HEK293 (cell line): ENCODE results near the gene CSK.

ENCODE experiments used
- CTCF ChIA-PET: fragments of 350-600 bp; formaldehyde crosslinking; extraction: SDS; loops from one replicate; lab custom pipeline; 2021; ENCODE audit warnings: antibody characterized with exemption; lab: Yijun Ruan, JAX
- POLR2A ChIA-PET: fragments of 300-600 bp; formaldehyde crosslinking; extraction: SDS; loops from one replicate; lab custom pipeline; 2020; ENCODE audit warnings: antibody characterized with exemption, inconsistent platforms; lab: Yijun Ruan, JAX
- H3K27ac ChIP-seq: fragments of 200-500 bp; sonication (Bioruptor generic); 2 replicates; pipeline ENCODE4 v1.5.1; 2014; ENCODE audit warnings: low read depth, low read length, control low read depth, inconsistent platforms; ENCODE audit errors: extremely low read depth
- H3K36me3 ChIP-seq, 2 experiments: fragments of 200-500 bp in 1 of 2; sonication (Bioruptor generic) in 1 of 2; 1 replicate in 1 of 2; 2 replicates in 1 of 2; pipeline ENCODE4 v1.5.1; 2014 to 2017; ENCODE audit warnings: inconsistent platforms in 2 of 2, low read length in 2 of 2; ENCODE audit not compliant: control insufficient read depth in 2 of 2, insufficient read depth in 1 of 2
- H3K4me1 ChIP-seq: fragments of 200-500 bp; sonication (Bioruptor generic); 2 replicates; pipeline ENCODE4 v1.5.1; 2014; ENCODE audit warnings: mild to moderate bottlenecking, low read length, inconsistent platforms; ENCODE audit not compliant: control insufficient read depth, insufficient read depth
- H3K4me3 ChIP-seq: 2 replicates; pipeline ENCODE4 v1.5.1; 2011; ENCODE audit warnings: low read depth, mild to moderate bottlenecking, control low read depth, low read length, moderate library complexity
- H3K9me3 ChIP-seq: fragments of 200-500 bp; sonication (Bioruptor generic); 2 replicates; pipeline ENCODE4 v1.5.1; 2014; ENCODE audit warnings: low read depth, low read length, inconsistent platforms; ENCODE audit not compliant: control insufficient read depth, insufficient read depth
- KLF17 ChIP-seq: fragments of 450-650 bp; formaldehyde crosslinking; IDR thresholded peaks from 2 replicates; pipeline ENCODE4 v1.5.1; 2016; ENCODE audit warnings: missing biosample characterization, missing genetic modification characterization
- WT1 ChIP-seq: fragments of 450-650 bp; formaldehyde crosslinking; IDR thresholded peaks from 2 replicates; pipeline ENCODE4 v1.5.1; 2016; ENCODE audit warnings: missing biosample characterization, missing genetic modification characterization
- ZBTB1 ChIP-seq: fragments of 450-650 bp; formaldehyde crosslinking; IDR thresholded peaks from 2 replicates; pipeline ENCODE4 v1.5.1; 2016; ENCODE audit warnings: missing biosample characterization, missing genetic modification characterization
- ZEB2 ChIP-seq: fragments of 450-650 bp; formaldehyde crosslinking; IDR thresholded peaks from 2 replicates; pipeline ENCODE4 v1.5.1; 2016; ENCODE audit warnings: missing biosample characterization, missing genetic modification characterization
- ZFHX2 ChIP-seq: fragments of 450-650 bp; formaldehyde crosslinking; conservative IDR thresholded peaks from 2 replicates; pipeline ENCODE4 v1.5.1; 2016; ENCODE audit warnings: missing biosample characterization, missing genetic modification characterization
- ZNF155 ChIP-seq: fragments of 450-650 bp; formaldehyde crosslinking; IDR thresholded peaks from 2 replicates; pipeline ENCODE4 v1.5.1; 2016; ENCODE audit warnings: missing biosample characterization, missing genetic modification characterization
- ZNF23 ChIP-seq: fragments of 450-650 bp; formaldehyde crosslinking; IDR thresholded peaks from 2 replicates; pipeline ENCODE4 v1.5.1; 2016; ENCODE audit warnings: missing biosample characterization, missing genetic modification characterization, borderline replicate concordance
- ZNF48 ChIP-seq: fragments of 450-650 bp; formaldehyde crosslinking; IDR thresholded peaks from 2 replicates; pipeline ENCODE4 v1.5.1; 2016; ENCODE audit warnings: missing biosample characterization, missing genetic modification characterization
- ZNF488 ChIP-seq: fragments of 450-650 bp; formaldehyde crosslinking; IDR thresholded peaks from 2 replicates; pipeline ENCODE4 v1.5.1; 2016; ENCODE audit warnings: missing biosample characterization, missing genetic modification characterization
- ZNF514 ChIP-seq: fragments of 450-650 bp; formaldehyde crosslinking; IDR thresholded peaks from 2 replicates; pipeline ENCODE4 v1.5.1; 2016; ENCODE audit warnings: missing biosample characterization, missing genetic modification characterization
- ZNF530 ChIP-seq: fragments of 450-650 bp; formaldehyde crosslinking; IDR thresholded peaks from 2 replicates; pipeline ENCODE4 v1.5.1; 2016; ENCODE audit warnings: low read depth, missing biosample characterization, missing genetic modification characterization
- ZNF596 ChIP-seq: fragments of 450-650 bp; IDR thresholded peaks from 2 replicates; pipeline ENCODE4 v1.5.0; 2018; ENCODE audit warnings: missing biosample characterization, mild to moderate bottlenecking, missing genetic modification characterization, moderate library complexity
- ZNF654 ChIP-seq: fragments of 450-650 bp; formaldehyde crosslinking; IDR thresholded peaks from 2 replicates; pipeline ENCODE4 v1.5.1; 2016; ENCODE audit warnings: low read depth, missing biosample characterization, missing genetic modification characterization
- ZNF664 ChIP-seq: fragments of 450-650 bp; formaldehyde crosslinking; IDR thresholded peaks from 2 replicates; pipeline ENCODE4 v1.5.1; 2016; ENCODE audit warnings: missing biosample characterization, missing genetic modification characterization
- ZNF76 ChIP-seq: fragments of 450-650 bp; formaldehyde crosslinking; IDR thresholded peaks from 2 replicates; pipeline ENCODE4; 2016; ENCODE audit warnings: low read depth, missing biosample characterization, missing genetic modification characterization, borderline replicate concordance
- ZSCAN23 ChIP-seq: fragments of 450-650 bp; formaldehyde crosslinking; IDR thresholded peaks from 2 replicates; pipeline ENCODE4 v1.5.1; 2016; ENCODE audit warnings: missing biosample characterization, missing genetic modification characterization
- TF ChIP-seq, protein P1 (sequence below): fragments of 450-650 bp; formaldehyde crosslinking; IDR thresholded peaks from 2 replicates; pipeline ENCODE4 v1.5.1; 2016; ENCODE audit warnings: missing biosample characterization, missing genetic modification characterization
- TF ChIP-seq, protein P2 (sequence below): IDR thresholded peaks from 2 replicates; pipeline ENCODE4 v1.6.1; 2011; ENCODE audit warnings: mild to moderate bottlenecking, low read depth, low read length, borderline replicate concordance
- TF ChIP-seq, protein P3 (sequence below): fragments of 450-650 bp; formaldehyde crosslinking; IDR thresholded peaks from 2 replicates; pipeline ENCODE4 v1.5.0; 2017; ENCODE audit warnings: missing biosample characterization, missing genetic modification characterization, borderline replicate concordance
- TF ChIP-seq, protein P4 (sequence below): fragments of 450-650 bp; formaldehyde crosslinking; conservative IDR thresholded peaks from 2 replicates; pipeline ENCODE4 v1.5.1; 2016; ENCODE audit warnings: low read depth, missing biosample characterization, missing genetic modification characterization

Gene CSK

GRCh38 chr15:74826364-74826819 lies 44.5 kb downstream of the CSK start, which contains the start of gene CPLX3:
Gene CPLX3, plus strand, starts transcription at chr15:74826627. Its CDS starts 77 bp downstream, at chr15:74826704.
- H3K4me1 ChIP-seq, result 0 out of 2 replicates have a peak, but pooled peaks cover 2% of the 10 kb centered on the region
- H3K4me3 ChIP-seq, result no peak within 1 kb of the TSS
- ChIA-PET CTCF (interaction anchor here (0.6 to 8.3 kb wide), 6 partner anchors 9 to 205 kb away, joined by 3 to 63 read pairs (median 4); partner anchors contain the start of gene ULK3), POLR2A (no interaction called here)
- no peaks in the 10 kb centered on the region for H3K9me3 ChIP-seq
- no peaks in the 10 kb centered on the region for H3K36me3 ChIP-seq
- TF ChIP-seq, protein P1, sequence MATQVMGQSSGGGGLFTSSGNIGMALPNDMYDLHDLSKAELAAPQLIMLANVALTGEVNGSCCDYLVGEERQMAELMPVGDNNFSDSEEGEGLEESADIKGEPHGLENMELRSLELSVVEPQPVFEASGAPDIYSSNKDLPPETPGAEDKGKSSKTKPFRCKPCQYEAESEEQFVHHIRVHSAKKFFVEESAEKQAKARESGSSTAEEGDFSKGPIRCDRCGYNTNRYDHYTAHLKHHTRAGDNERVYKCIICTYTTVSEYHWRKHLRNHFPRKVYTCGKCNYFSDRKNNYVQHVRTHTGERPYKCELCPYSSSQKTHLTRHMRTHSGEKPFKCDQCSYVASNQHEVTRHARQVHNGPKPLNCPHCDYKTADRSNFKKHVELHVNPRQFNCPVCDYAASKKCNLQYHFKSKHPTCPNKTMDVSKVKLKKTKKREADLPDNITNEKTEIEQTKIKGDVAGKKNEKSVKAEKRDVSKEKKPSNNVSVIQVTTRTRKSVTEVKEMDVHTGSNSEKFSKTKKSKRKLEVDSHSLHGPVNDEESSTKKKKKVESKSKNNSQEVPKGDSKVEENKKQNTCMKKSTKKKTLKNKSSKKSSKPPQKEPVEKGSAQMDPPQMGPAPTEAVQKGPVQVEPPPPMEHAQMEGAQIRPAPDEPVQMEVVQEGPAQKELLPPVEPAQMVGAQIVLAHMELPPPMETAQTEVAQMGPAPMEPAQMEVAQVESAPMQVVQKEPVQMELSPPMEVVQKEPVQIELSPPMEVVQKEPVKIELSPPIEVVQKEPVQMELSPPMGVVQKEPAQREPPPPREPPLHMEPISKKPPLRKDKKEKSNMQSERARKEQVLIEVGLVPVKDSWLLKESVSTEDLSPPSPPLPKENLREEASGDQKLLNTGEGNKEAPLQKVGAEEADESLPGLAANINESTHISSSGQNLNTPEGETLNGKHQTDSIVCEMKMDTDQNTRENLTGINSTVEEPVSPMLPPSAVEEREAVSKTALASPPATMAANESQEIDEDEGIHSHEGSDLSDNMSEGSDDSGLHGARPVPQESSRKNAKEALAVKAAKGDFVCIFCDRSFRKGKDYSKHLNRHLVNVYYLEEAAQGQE, result peak; percentile 83
- TF ChIP-seq ZBTB1 (tag by site-specific recombination), result no peak
- 0 out of 2 replicates have a peak, but pooled peaks have one; percentile 3 for TF ChIP-seq ZFHX2
- H3K27ac ChIP-seq, result no peak within 1 kb of the TSS

GRCh38 chr15:74826921-74827320 lies 45.0 kb downstream of the CSK start:
- ChIA-PET POLR2A (no interaction called here), CTCF (interaction anchor here (0.6 to 8.3 kb wide), 9 partner anchors 9 to 605 kb away, joined by 3 to 63 read pairs (median 4); partner anchors contain the start of gene ULK3)
- H3K9me3 ChIP-seq, result no peaks in the 10 kb centered on the region
- H3K4me1 ChIP-seq, result 0 out of 2 replicates have a peak, but pooled peaks cover 2% of the 10 kb centered on the region
- H3K27ac ChIP-seq, result no peak overlapping the region
- H3K36me3 ChIP-seq, result no peaks in the 10 kb centered on the region
- TF ChIP-seq, protein P2, sequence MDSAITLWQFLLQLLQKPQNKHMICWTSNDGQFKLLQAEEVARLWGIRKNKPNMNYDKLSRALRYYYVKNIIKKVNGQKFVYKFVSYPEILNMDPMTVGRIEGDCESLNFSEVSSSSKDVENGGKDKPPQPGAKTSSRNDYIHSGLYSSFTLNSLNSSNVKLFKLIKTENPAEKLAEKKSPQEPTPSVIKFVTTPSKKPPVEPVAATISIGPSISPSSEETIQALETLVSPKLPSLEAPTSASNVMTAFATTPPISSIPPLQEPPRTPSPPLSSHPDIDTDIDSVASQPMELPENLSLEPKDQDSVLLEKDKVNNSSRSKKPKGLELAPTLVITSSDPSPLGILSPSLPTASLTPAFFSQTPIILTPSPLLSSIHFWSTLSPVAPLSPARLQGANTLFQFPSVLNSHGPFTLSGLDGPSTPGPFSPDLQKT, result no peak
- TF ChIP-seq, protein P3, sequence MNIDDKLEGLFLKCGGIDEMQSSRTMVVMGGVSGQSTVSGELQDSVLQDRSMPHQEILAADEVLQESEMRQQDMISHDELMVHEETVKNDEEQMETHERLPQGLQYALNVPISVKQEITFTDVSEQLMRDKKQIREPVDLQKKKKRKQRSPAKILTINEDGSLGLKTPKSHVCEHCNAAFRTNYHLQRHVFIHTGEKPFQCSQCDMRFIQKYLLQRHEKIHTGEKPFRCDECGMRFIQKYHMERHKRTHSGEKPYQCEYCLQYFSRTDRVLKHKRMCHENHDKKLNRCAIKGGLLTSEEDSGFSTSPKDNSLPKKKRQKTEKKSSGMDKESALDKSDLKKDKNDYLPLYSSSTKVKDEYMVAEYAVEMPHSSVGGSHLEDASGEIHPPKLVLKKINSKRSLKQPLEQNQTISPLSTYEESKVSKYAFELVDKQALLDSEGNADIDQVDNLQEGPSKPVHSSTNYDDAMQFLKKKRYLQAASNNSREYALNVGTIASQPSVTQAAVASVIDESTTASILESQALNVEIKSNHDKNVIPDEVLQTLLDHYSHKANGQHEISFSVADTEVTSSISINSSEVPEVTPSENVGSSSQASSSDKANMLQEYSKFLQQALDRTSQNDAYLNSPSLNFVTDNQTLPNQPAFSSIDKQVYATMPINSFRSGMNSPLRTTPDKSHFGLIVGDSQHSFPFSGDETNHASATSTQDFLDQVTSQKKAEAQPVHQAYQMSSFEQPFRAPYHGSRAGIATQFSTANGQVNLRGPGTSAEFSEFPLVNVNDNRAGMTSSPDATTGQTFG (tag by site-specific recombination), result no peak
- TF ChIP-seq ZSCAN23 (tag by site-specific recombination) (no peak), ZNF530 (tag by site-specific recombination) (no peak), ZNF23 (tag by site-specific recombination) (no peak), WT1 (tag by site-specific recombination) (no peak), ZNF654 (tag by site-specific recombination) (no peak), ZNF664 (no peak), ZEB2 (tag by site-specific recombination) (no peak), ZNF596 (tag by site-specific recombination) (no peak), ZNF155 (tag by site-specific recombination) (no peak), ZNF48 (no peak), ZNF488 (tag by site-specific recombination) (no peak), KLF17 (no peak), ZNF76 (tag by site-specific recombination) (no peak), ZNF514 (tag by site-specific recombination) (no peak)
- TF ChIP-seq, protein P4, sequence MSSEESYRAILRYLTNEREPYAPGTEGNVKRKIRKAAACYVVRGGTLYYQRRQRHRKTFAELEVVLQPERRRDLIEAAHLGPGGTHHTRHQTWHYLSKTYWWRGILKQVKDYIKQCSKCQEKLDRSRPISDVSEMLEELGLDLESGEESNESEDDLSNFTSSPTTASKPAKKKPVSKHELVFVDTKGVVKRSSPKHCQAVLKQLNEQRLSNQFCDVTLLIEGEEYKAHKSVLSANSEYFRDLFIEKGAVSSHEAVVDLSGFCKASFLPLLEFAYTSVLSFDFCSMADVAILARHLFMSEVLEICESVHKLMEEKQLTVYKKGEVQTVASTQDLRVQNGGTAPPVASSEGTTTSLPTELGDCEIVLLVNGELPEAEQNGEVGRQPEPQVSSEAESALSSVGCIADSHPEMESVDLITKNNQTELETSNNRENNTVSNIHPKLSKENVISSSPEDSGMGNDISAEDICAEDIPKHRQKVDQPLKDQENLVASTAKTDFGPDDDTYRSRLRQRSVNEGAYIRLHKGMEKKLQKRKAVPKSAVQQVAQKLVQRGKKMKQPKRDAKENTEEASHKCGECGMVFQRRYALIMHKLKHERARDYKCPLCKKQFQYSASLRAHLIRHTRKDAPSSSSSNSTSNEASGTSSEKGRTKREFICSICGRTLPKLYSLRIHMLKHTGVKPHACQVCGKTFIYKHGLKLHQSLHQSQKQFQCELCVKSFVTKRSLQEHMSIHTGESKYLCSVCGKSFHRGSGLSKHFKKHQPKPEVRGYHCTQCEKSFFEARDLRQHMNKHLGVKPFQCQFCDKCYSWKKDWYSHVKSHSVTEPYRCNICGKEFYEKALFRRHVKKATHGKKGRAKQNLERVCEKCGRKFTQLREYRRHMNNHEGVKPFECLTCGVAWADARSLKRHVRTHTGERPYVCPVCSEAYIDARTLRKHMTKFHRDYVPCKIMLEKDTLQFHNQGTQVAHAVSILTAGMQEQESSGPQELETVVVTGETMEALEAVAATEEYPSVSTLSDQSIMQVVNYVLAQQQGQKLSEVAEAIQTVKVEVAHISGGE (tag by site-specific recombination), result no peak
- H3K4me3 ChIP-seq, result no peak overlapping the region
